HEK293T (cell line): ENCODE measurements around the gene ARHGEF7.

Source experiments
- CTCF ChIA-PET: fragments of 350-600 bp; formaldehyde crosslinking; extraction: SDS; loops from one replicate; lab custom pipeline; 2021; ENCODE audit warnings: antibody characterized with exemption, inconsistent platforms; lab: Yijun Ruan, JAX
- POLR2A ChIA-PET: fragments of 350-600 bp; formaldehyde crosslinking; extraction: SDS; loops from one replicate; lab custom pipeline; 2020; ENCODE audit warnings: antibody characterized with exemption, inconsistent platforms; lab: Yijun Ruan, JAX
- DNase-seq: peaks from one replicate; pipeline ENCODE4 v3.0.0; 2012; ENCODE audit warnings: mixed read lengths; ENCODE audit errors: extremely low spot score
- ARNT ChIP-seq: fragments of 450-650 bp; IDR thresholded peaks from 2 replicates; pipeline ENCODE4 v1.6.1; 2017; ENCODE audit warnings: mild to moderate bottlenecking
- BHLHE40 ChIP-seq: fragments of 450-650 bp; IDR thresholded peaks from 2 replicates; pipeline ENCODE4 v1.6.1; 2016; ENCODE audit warnings: mild to moderate bottlenecking, moderate library complexity, borderline replicate concordance
- CTBP1 ChIP-seq: fragments of 450-650 bp; IDR thresholded peaks from 2 replicates; pipeline ENCODE4 v1.6.1; 2016; ENCODE audit warnings: borderline replicate concordance
- ELF4 ChIP-seq: fragments of 450-650 bp; IDR thresholded peaks from 2 replicates; pipeline ENCODE4 v1.6.1; 2017; ENCODE audit warnings: antibody characterized with exemption
- FOXA1 ChIP-seq: fragments of 450-650 bp; IDR thresholded peaks from 2 replicates; pipeline ENCODE4 v1.6.1; 2016; ENCODE audit warnings: mild to moderate bottlenecking
- FOXK2 ChIP-seq: fragments of 450-650 bp; IDR thresholded peaks from 2 replicates; pipeline ENCODE4 v1.6.1; 2016; ENCODE audit warnings: mild to moderate bottlenecking
- FOXM1 ChIP-seq: fragments of 450-650 bp; IDR thresholded peaks from 2 replicates; pipeline ENCODE4 v1.6.1; 2017; ENCODE audit warnings: mild to moderate bottlenecking, borderline replicate concordance
- HDGF ChIP-seq: fragments of 450-650 bp; IDR thresholded peaks from 2 replicates; pipeline ENCODE4 v1.6.1; 2017; ENCODE audit warnings: antibody characterized with exemption, borderline replicate concordance
- L3MBTL2 ChIP-seq: fragments of 450-650 bp; conservative IDR thresholded peaks from 2 replicates; pipeline ENCODE4 v1.6.1; 2016; ENCODE audit warnings: mild to moderate bottlenecking
- LEF1 ChIP-seq: fragments of 450-650 bp; IDR thresholded peaks from 2 replicates; pipeline ENCODE4 v1.6.1; 2017; ENCODE audit warnings: mild to moderate bottlenecking, borderline replicate concordance
- NFRKB ChIP-seq: fragments of 450-650 bp; IDR thresholded peaks from 2 replicates; pipeline ENCODE4 v1.6.1; 2016; ENCODE audit warnings: mild to moderate bottlenecking, moderate library complexity
- PKNOX1 ChIP-seq: fragments of 450-650 bp; IDR thresholded peaks from 2 replicates; pipeline ENCODE4 v1.6.1; 2016
- SP1 ChIP-seq: fragments of 450-650 bp; IDR thresholded peaks from 2 replicates; pipeline ENCODE4 v1.6.1; 2017
- SUZ12 ChIP-seq: fragments of 450-650 bp; IDR thresholded peaks from 2 replicates; pipeline ENCODE4 v1.6.1; 2016; ENCODE audit warnings: mild to moderate bottlenecking
- TARDBP ChIP-seq: fragments of 450-650 bp; IDR thresholded peaks from 2 replicates; pipeline ENCODE4 v1.6.1; 2016
- ZNF384 ChIP-seq: fragments of 450-650 bp; IDR thresholded peaks from 2 replicates; pipeline ENCODE4 v1.6.1; 2016

Gene ARHGEF7

GRCh38 chr13:111131048-111131447 lies 15.9 kb downstream of the ARHGEF7 start:
- no peak for DNase-seq
- ChIA-PET CTCF (no interaction called here), POLR2A (no interaction called here)
- TF ChIP-seq SUZ12 (no peak), CTBP1 (no peak), SP1 (no peak), NFRKB (no peak), BHLHE40 (no peak), FOXA1 (no peak), PKNOX1 (no peak), HDGF (no peak), LEF1 (no peak), TARDBP (no peak), ZNF384 (no peak), ELF4 (no peak), FOXK2 (no peak), FOXM1 (no peak), L3MBTL2 (no peak), ARNT (no peak)

GRCh38 chr13:111131611-111132010 lies 16.5 kb downstream of the ARHGEF7 start:
- no peak for DNase-seq
- CTCF ChIA-PET = no interaction called here
- POLR2A ChIA-PET = no interaction called here
- TF ChIP-seq TARDBP (no peak), CTBP1 (no peak), PKNOX1 (no peak), L3MBTL2 (no peak), HDGF (no peak)

GRCh38 chr13:111132948-111133347 lies 17.8 kb downstream of the ARHGEF7 start:
- CTCF ChIA-PET = no interaction called here
- no peak for DNase-seq
- POLR2A ChIA-PET = no interaction called here
- TF ChIP-seq LEF1 = no peak
- no peak for TF ChIP-seq ZNF384
- no peak for TF ChIP-seq CTBP1
- TF ChIP-seq L3MBTL2 = no peak
- no peak for TF ChIP-seq SUZ12
- TF ChIP-seq NFRKB = no peak
- no peak for TF ChIP-seq FOXM1
- TF ChIP-seq SP1 = no peak

- no peak for DNase-seq
- no peak for TF ChIP-seq L3MBTL2
- TF ChIP-seq HDGF = no peak
- no peak for TF ChIP-seq FOXK2
- TF ChIP-seq BHLHE40 = no peak
- no peak for TF ChIP-seq TARDBP
- TF ChIP-seq ARNT = no peak
- no peak for TF ChIP-seq ELF4
- TF ChIP-seq PKNOX1 = no peak
- no peak for TF ChIP-seq FOXA1
- TF ChIP-seq LEF1 = no peak
- TF ChIP-seq SUZ12 = no peak
- TF ChIP-seq FOXM1 = no peak
- ChIA-PET CTCF (no interaction called here), POLR2A (no interaction called here)
Observed at GRCh38 chr13:111139452-111139851, 24.3 kb downstream of the ARHGEF7 start.

- no peak for DNase-seq
- POLR2A ChIA-PET = no interaction called here
- CTCF ChIA-PET = no interaction called here
- no peak for TF ChIP-seq TARDBP
- TF ChIP-seq CTBP1 = no peak
- no peak for TF ChIP-seq LEF1
Observed at GRCh38 chr13:111139873-111140561, 24.9 kb downstream of the ARHGEF7 start.

- no peak for DNase-seq
- CTCF ChIA-PET = no interaction called here
- no peak for TF ChIP-seq TARDBP
- no peak for TF ChIP-seq FOXK2
- no peak for TF ChIP-seq HDGF
- TF ChIP-seq L3MBTL2 = no peak
- no peak for TF ChIP-seq NFRKB
- no peak for TF ChIP-seq LEF1
- no peak for TF ChIP-seq SUZ12
- TF ChIP-seq FOXM1 = no peak
- no peak for TF ChIP-seq SP1
- no peak for TF ChIP-seq BHLHE40
- no peak for TF ChIP-seq ZNF384
- POLR2A ChIA-PET = no interaction called here
Observed at GRCh38 chr13:111140562-111141105, 25.5 kb downstream of the ARHGEF7 start.

- TF ChIP-seq PKNOX1 = no peak
- TF ChIP-seq ARNT = no peak
- no peak for TF ChIP-seq LEF1
- TF ChIP-seq TARDBP = no peak
- no peak for TF ChIP-seq FOXK2
- no peak for TF ChIP-seq L3MBTL2
- TF ChIP-seq FOXM1 = no peak
- no peak for DNase-seq
Observed at GRCh38 chr13:111142472-111142871, 27.4 kb downstream of the ARHGEF7 start.

More at GRCh38 chr13:111142472-111142871, 27.4 kb downstream of the ARHGEF7 start:
- POLR2A ChIA-PET = no interaction called here
- CTCF ChIA-PET = no interaction called here
